HEK293T (cell line): ENCODE results near the gene OST4.

Experiments
- ARNT ChIP-seq: fragments of 450-650 bp; IDR thresholded peaks from 2 replicates; pipeline ENCODE4 v1.6.1; 2017; ENCODE audit warnings: mild to moderate bottlenecking
- BHLHE40 ChIP-seq: fragments of 450-650 bp; IDR thresholded peaks from 2 replicates; pipeline ENCODE4 v1.6.1; 2016; ENCODE audit warnings: mild to moderate bottlenecking, moderate library complexity, borderline replicate concordance
- ELF4 ChIP-seq: fragments of 450-650 bp; IDR thresholded peaks from 2 replicates; pipeline ENCODE4 v1.6.1; 2017; ENCODE audit warnings: antibody characterized with exemption
- FOXK2 ChIP-seq: fragments of 450-650 bp; IDR thresholded peaks from 2 replicates; pipeline ENCODE4 v1.6.1; 2016; ENCODE audit warnings: mild to moderate bottlenecking
- FOXM1 ChIP-seq: fragments of 450-650 bp; IDR thresholded peaks from 2 replicates; pipeline ENCODE4 v1.6.1; 2017; ENCODE audit warnings: mild to moderate bottlenecking, borderline replicate concordance
- SP1 ChIP-seq: fragments of 450-650 bp; IDR thresholded peaks from 2 replicates; pipeline ENCODE4 v1.6.1; 2017
- SUZ12 ChIP-seq: fragments of 450-650 bp; IDR thresholded peaks from 2 replicates; pipeline ENCODE4 v1.6.1; 2016; ENCODE audit warnings: mild to moderate bottlenecking
- TARDBP ChIP-seq: fragments of 450-650 bp; IDR thresholded peaks from 2 replicates; pipeline ENCODE4 v1.6.1; 2016
- TF ChIP-seq, protein P1 (sequence below): fragments of 450-650 bp; IDR thresholded peaks from 2 replicates; pipeline ENCODE4 v1.6.1; 2016

- no peak for TF ChIP-seq SUZ12
- TF ChIP-seq FOXK2, result no peak
- no peak for TF ChIP-seq BHLHE40
- no peak for TF ChIP-seq SP1
- no peak for TF ChIP-seq ELF4
- no peak for TF ChIP-seq FOXM1
- TF ChIP-seq, protein P1, sequence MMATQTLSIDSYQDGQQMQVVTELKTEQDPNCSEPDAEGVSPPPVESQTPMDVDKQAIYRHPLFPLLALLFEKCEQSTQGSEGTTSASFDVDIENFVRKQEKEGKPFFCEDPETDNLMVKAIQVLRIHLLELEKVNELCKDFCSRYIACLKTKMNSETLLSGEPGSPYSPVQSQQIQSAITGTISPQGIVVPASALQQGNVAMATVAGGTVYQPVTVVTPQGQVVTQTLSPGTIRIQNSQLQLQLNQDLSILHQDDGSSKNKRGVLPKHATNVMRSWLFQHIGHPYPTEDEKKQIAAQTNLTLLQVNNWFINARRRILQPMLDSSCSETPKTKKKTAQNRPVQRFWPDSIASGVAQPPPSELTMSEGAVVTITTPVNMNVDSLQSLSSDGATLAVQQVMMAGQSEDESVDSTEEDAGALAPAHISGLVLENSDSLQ, result no peak
- no peak for TF ChIP-seq TARDBP
- no peak for TF ChIP-seq ARNT
These were observed 15.5 kb upstream of the OST4 start, which contains the start of gene KHK for GRCh38 chr2:27086724-27087593.
